DND-41 (cell line): ENCODE measurements around the gene PITX3.

Experiments
- EZH2 ChIP-seq: IDR thresholded peaks from 3 replicates; pipeline ENCODE4 v1.6.1; 2012; ENCODE audit warnings: borderline replicate concordance, low read depth, mild to moderate bottlenecking, moderate library complexity, low read length, inconsistent platforms; ENCODE audit not compliant: severe bottlenecking
- TF ChIP-seq, protein P1 (sequence below): IDR thresholded peaks from 2 replicates; pipeline ENCODE4 v1.5.1; 2012; ENCODE audit warnings: borderline replicate concordance, low read length, moderate library complexity, mild to moderate bottlenecking; ENCODE audit not compliant: poor library complexity, severe bottlenecking; ENCODE audit errors: extremely low read depth

DNA sequence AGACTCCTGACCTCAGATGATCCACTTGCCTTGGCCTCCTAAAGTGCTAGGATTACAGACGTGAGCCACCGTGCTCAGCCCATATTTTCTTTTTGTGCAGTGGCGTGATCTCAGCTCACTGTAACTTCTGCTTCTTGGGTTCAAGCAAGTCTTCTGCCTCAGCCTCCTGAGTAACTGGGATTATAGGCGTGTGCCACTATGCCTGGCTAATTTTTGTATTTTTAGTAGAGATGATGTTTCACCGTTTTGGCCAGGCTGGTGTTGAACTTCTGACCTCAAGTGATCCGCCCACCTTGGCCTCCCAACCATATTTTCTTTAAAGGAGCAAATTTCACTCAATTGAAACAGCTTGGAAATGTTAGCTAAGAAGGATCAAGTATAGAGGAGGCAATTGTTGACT, 20.5 kb upstream of the PITX3 start:
- TF ChIP-seq, protein P1, sequence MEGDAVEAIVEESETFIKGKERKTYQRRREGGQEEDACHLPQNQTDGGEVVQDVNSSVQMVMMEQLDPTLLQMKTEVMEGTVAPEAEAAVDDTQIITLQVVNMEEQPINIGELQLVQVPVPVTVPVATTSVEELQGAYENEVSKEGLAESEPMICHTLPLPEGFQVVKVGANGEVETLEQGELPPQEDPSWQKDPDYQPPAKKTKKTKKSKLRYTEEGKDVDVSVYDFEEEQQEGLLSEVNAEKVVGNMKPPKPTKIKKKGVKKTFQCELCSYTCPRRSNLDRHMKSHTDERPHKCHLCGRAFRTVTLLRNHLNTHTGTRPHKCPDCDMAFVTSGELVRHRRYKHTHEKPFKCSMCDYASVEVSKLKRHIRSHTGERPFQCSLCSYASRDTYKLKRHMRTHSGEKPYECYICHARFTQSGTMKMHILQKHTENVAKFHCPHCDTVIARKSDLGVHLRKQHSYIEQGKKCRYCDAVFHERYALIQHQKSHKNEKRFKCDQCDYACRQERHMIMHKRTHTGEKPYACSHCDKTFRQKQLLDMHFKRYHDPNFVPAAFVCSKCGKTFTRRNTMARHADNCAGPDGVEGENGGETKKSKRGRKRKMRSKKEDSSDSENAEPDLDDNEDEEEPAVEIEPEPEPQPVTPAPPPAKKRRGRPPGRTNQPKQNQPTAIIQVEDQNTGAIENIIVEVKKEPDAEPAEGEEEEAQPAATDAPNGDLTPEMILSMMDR, result no peak
- no peak for TF ChIP-seq EZH2
